HCT116 (cell line): ENCODE data around the gene AXL. TPM values are rescaled to one million over a fixed set of nuclear protein-coding genes. Genes with fewer than 3 reads are reported as not detected.
"Not testable (repeated sequence)": the region's sequence is repeated elsewhere in the genome, so short reads cannot be mapped to it uniquely, and the experiment has no call there.

Experiments used
- ATAC-seq: fragments of 200-7000 bp; cut with Tn5 transposase; 2 replicates; pipeline ENCODE4 v1.9.1; 2020; ENCODE audit warnings: mild to moderate bottlenecking, moderate library complexity
- BruUV-seq: library from RNA; stranded (reverse); fragments of 400-500 nt; replicated peaks from 2 replicates; lab custom pipeline; 2021; lab: Mats Ljungman, UMichigan
- CTCF ChIA-PET: fragments of 300-600 bp; sonication (Branson Sonifier 250); formaldehyde crosslinking; loops from one replicate; lab custom pipeline; 2021; ENCODE audit warnings: antibody characterized with exemption; lab: Charles Lee
- POLR2A ChIA-PET: fragments of 300-600, 350-600 bp; sonication (Branson Sonifier 250); formaldehyde crosslinking; loops from one replicate; lab custom pipeline; 2021; ENCODE audit warnings: antibody characterized with exemption; lab: Charles Lee
- RAD21 ChIA-PET, 2 experiments: fragments of 300-600 bp; sonication (Branson Sonifier 250); formaldehyde crosslinking; loops; one replicate each; lab custom pipeline; 2023; ENCODE audit warnings: low total read pairs in 2 of 2; ENCODE audit not compliant: uncharacterized antibody in 2 of 2, unreplicated experiment in 2 of 2, low non-redundant PET in 1 of 2; lab: Charles Lee
- DNase-seq: peaks from one replicate; pipeline ENCODE4 v3.0.0-alpha.2; 2010; ENCODE audit warnings: low read depth, low spot score
- H2AFZ ChIP-seq: fragments of 200-600 bp; shearing (Covaris generic), sonication (generic); 2 replicates; pipeline ENCODE4 v1.6.1; 2017; ENCODE audit warnings: low read depth, mixed run types, mixed read lengths, antibody characterized with exemption, low read length; ENCODE audit not compliant: poor library complexity, severe bottlenecking
- H3K27ac ChIP-seq: 2 replicates; pipeline ENCODE4 v1.5.1; 2012; ENCODE audit warnings: low read depth, low read length
- H3K27me3 ChIP-seq: fragments of 200-600 bp; sonication (generic); 2 replicates; pipeline ENCODE4 v1.6.1; 2016; ENCODE audit warnings: mixed run types, low read length, mixed read lengths; ENCODE audit not compliant: insufficient read depth
- H3K36me3 ChIP-seq, 2 experiments: fragments of 200-500 bp in 1 of 2; fragments of 200-600 bp in 1 of 2; sonication (Bioruptor generic) in 1 of 2; sonication (generic) in 1 of 2; 2 replicates each; pipeline versions ENCODE4 v1.5.1 to v1.6.1; 2014 to 2016; ENCODE audit warnings: low read length in 2 of 2, inconsistent platforms in 1 of 2, mixed read lengths in 1 of 2, mixed run types in 1 of 2; ENCODE audit not compliant: insufficient read depth in 2 of 2, control insufficient read depth in 1 of 2
- H3K4me1 ChIP-seq, 2 experiments: fragments of 200-600 bp in 1 of 2; sonication (generic) in 1 of 2; 2 replicates each; pipeline versions ENCODE4 v1.5.1 to v1.6.1; 2012 to 2017; ENCODE audit warnings: low read length in 2 of 2, inconsistent platforms in 1 of 2, mild to moderate bottlenecking in 1 of 2, mixed read lengths in 1 of 2, mixed run types in 1 of 2, moderate library complexity in 1 of 2; ENCODE audit not compliant: insufficient read depth in 2 of 2, control insufficient read depth in 1 of 2
- H3K4me2 ChIP-seq: fragments of 200-600 bp; sonication (generic); 2 replicates; pipeline ENCODE4 v1.6.1; 2017; ENCODE audit warnings: mixed run types, low read length, mixed read lengths
- H3K4me3 ChIP-seq, 2 experiments: fragments of 200-600 bp in 1 of 2; sonication (generic) in 1 of 2; replicated peaks in 1 of 2; 2 replicates each; pipeline ENCODE4 v1.5.1; 2011 to 2016; ENCODE audit warnings: low read length in 2 of 2, control low read depth in 1 of 2, low read depth in 1 of 2, mild to moderate bottlenecking in 1 of 2, mixed read lengths in 1 of 2, mixed run types in 1 of 2
- H3K79me2 ChIP-seq: fragments of 200-600 bp; sonication (generic); 2 replicates; pipeline ENCODE4 v1.6.1; 2017; ENCODE audit warnings: mild to moderate bottlenecking, mixed run types, low read length, moderate library complexity, mixed read lengths; ENCODE audit not compliant: insufficient read depth
- H3K9ac ChIP-seq: fragments of 200-600 bp; sonication (generic); 2 replicates; pipeline ENCODE4 v1.6.1; 2016; ENCODE audit warnings: low read length, mixed read lengths
- H3K9me2 ChIP-seq: fragments of 200-600 bp; sonication (generic), shearing (Covaris generic); 2 replicates; pipeline ENCODE4 v1.6.1; 2017; ENCODE audit warnings: mixed run types, mild to moderate bottlenecking, moderate library complexity; ENCODE audit not compliant: insufficient read depth
- H3K9me3 ChIP-seq, 2 experiments: fragments of 200-500 bp in 1 of 2; fragments of 200-600 bp in 1 of 2; sonication (Bioruptor generic) in 1 of 2; sonication (generic) in 1 of 2; 2 replicates each; pipeline ENCODE4 v1.6.1; 2014 to 2017; ENCODE audit warnings: low read length in 2 of 2, mixed read lengths in 2 of 2, inconsistent platforms in 1 of 2, low read depth in 1 of 2, mild to moderate bottlenecking in 1 of 2, mixed run types in 1 of 2, moderate library complexity in 1 of 2; ENCODE audit not compliant: control insufficient read depth in 1 of 2, insufficient read depth in 1 of 2
- H4K20me1 ChIP-seq: fragments of 200-600 bp; sonication (generic), shearing (Covaris generic); 2 replicates; pipeline ENCODE4 v1.6.1; 2017; ENCODE audit warnings: mixed run types, mild to moderate bottlenecking, moderate library complexity; ENCODE audit not compliant: insufficient read depth
- ATF3 ChIP-seq: IDR thresholded peaks from 2 replicates; pipeline ENCODE4 v1.6.1; 2012
- CBX3 ChIP-seq: IDR thresholded peaks from 2 replicates; pipeline ENCODE4 v1.6.1; 2012; ENCODE audit warnings: low read depth
- CEBPB ChIP-seq: IDR thresholded peaks from 2 replicates; pipeline ENCODE4 v1.6.1; 2012; ENCODE audit warnings: low read depth
- EGR1 ChIP-seq: IDR thresholded peaks from 2 replicates; pipeline ENCODE4 v1.6.1; 2012; ENCODE audit warnings: low read depth
- ELF1 ChIP-seq: IDR thresholded peaks from 2 replicates; pipeline ENCODE4 v1.6.1; 2012; ENCODE audit warnings: low read depth, borderline replicate concordance
- EZH2phosphoT487 ChIP-seq: fragments of 200-600 bp; IDR thresholded peaks from 2 replicates; pipeline ENCODE4 v1.6.1; 2018; ENCODE audit warnings: antibody characterized with exemption, borderline replicate concordance
- JUND ChIP-seq: IDR thresholded peaks from 2 replicates; pipeline ENCODE4 v1.6.1; 2012
- MAX ChIP-seq: IDR thresholded peaks from 2 replicates; pipeline ENCODE4 v1.6.1; 2012
- POLR2AphosphoS5 ChIP-seq: IDR thresholded peaks from 2 replicates; pipeline ENCODE4 v1.6.1; 2011; ENCODE audit warnings: mild to moderate bottlenecking, low read depth, low read length, moderate library complexity
- RAD21 ChIP-seq: IDR thresholded peaks from 2 replicates; pipeline ENCODE4 v1.6.1; 2012; ENCODE audit warnings: low read depth, mild to moderate bottlenecking
- SIN3A ChIP-seq: IDR thresholded peaks from 2 replicates; pipeline ENCODE4 v1.6.1; 2012; ENCODE audit warnings: low read depth
- SP1 ChIP-seq: IDR thresholded peaks from 2 replicates; pipeline ENCODE4 v1.6.1; 2012; ENCODE audit warnings: low read depth
- TCF7L2 ChIP-seq: IDR thresholded peaks from 2 replicates; pipeline ENCODE4 v1.7.0; 2011; ENCODE audit warnings: borderline replicate concordance, inconsistent platforms; ENCODE audit not compliant: insufficient read depth, insufficient read length; ENCODE audit errors: extremely low read depth
- YY1 ChIP-seq: IDR thresholded peaks from 2 replicates; pipeline ENCODE4 v1.6.1; 2011; ENCODE audit warnings: low read length, low read depth, moderate library complexity, mild to moderate bottlenecking; ENCODE audit not compliant: insufficient replicate concordance; ENCODE audit errors: extremely low read depth
- ZBTB33 ChIP-seq: IDR thresholded peaks from 2 replicates; pipeline ENCODE4 v1.6.1; 2011; ENCODE audit warnings: mild to moderate bottlenecking, low read length, moderate library complexity; ENCODE audit not compliant: insufficient replicate concordance; ENCODE audit errors: extremely low read depth
- ZFX ChIP-seq: fragments of 450-650 bp; IDR thresholded peaks from 2 replicates; pipeline ENCODE4 v1.6.1; 2017
- ZNF274 ChIP-seq: fragments of 200-500 bp; sonication (Bioruptor generic); IDR thresholded peaks from 2 replicates; pipeline ENCODE4 v1.6.1; 2014; ENCODE audit warnings: mild to moderate bottlenecking, low read depth, low read length, inconsistent platforms
- intact Hi-C: fragments of 100-400 bp; cut with micrococcal nuclease; formaldehyde crosslinking; loops from 2 replicates; pipeline ENCODE4 v1.10.0; 2022
- total RNA-seq: library from RNA; stranded (reverse); gene quantifications from one replicate; pipeline ENCODE4 v1.2.1, GENCODE V29; 2021; ENCODE audit not compliant: unreplicated experiment

The AXL gene
- total RNA-seq, 1 experiment from 2014 or later = 47.4 TPM

GRCh38 chr19:41289814-41290213, 70.8 kb downstream of the AXL start:
- DNase-seq, H3K4me1 ChIP-seq, intact Hi-C loops, H3K27me3 ChIP-seq, POLR2A ChIA-PET, H3K9ac ChIP-seq, H3K9me3 ChIP-seq, H3K4me2 ChIP-seq, H2AFZ ChIP-seq, RAD21 ChIA-PET, H3K9me2 ChIP-seq, CTCF ChIA-PET, H3K4me3 ChIP-seq, BruUV-seq, H3K27ac ChIP-seq, H4K20me1 ChIP-seq, ATAC-seq: not testable (repeated sequence)
- Histone ChIP-seq H3K79me2 (peaks cover 51% of the 10 kb centered on the region), H3K36me3 (peaks cover 76 to 80% of the 10 kb centered on the region in 2 experiments)

- RAD21 ChIA-PET = no interaction called here
- BruUV-seq = no TSS peak
- no peak overlapping the region for H3K4me3 ChIP-seq
- no peaks in the 10 kb centered on the region for H3K27me3 ChIP-seq
- CTCF ChIA-PET = interaction anchor here (1.0 kb wide), 1 partner anchor 15 kb away, joined by 3 read pairs; no protein-coding TSS in a partner anchor
- POLR2A ChIA-PET = no interaction called here
- no peaks in the 10 kb centered on the region for H3K9me3 ChIP-seq
- no peaks in the 10 kb centered on the region for H3K4me1 ChIP-seq
- ATAC-seq = no peak
- no peak overlapping the region for H3K9ac ChIP-seq
- no peaks in the 10 kb centered on the region for H4K20me1 ChIP-seq
- intact Hi-C loops = no loop called here
- DNase-seq = no peak
- no peak overlapping the region for H2AFZ ChIP-seq
- TF ChIP-seq EZH2phosphoT487 (no peak), ELF1 (no peak), RAD21 (no peak), ZFX (no peak), ZBTB33 (no peak), SIN3A (no peak), CBX3 (no peak), ATF3 (no peak), JUND (no peak), CEBPB (no peak), ZNF274 (no peak), SP1 (no peak), EGR1 (no peak), YY1 (no peak), MAX (no peak), TCF7L2 (no peak), POLR2AphosphoS5 (no peak)
- no peak overlapping the region for H3K27ac ChIP-seq
- H3K9me2 ChIP-seq = no peaks in the 10 kb centered on the region
- peaks cover 57% of the 10 kb centered on the region for H3K79me2 ChIP-seq
- no peak overlapping the region for H3K4me2 ChIP-seq
- H3K36me3 ChIP-seq = peaks cover 82 to 90% of the 10 kb centered on the region in 2 experiments
These were observed 75.4 kb downstream of the AXL start for GRCh38 chr19:41294393-41294792.
